HepG2 (cell line): ENCODE data around the gene TLDC2. TPM values are rescaled to one million over a fixed set of nuclear protein-coding genes. Genes with fewer than 3 reads are reported as not detected.

Experiments
- AGO1 ChIP-seq: fragments of 200-400 bp; formaldehyde crosslinking; IDR thresholded peaks from 2 replicates; pipeline ENCODE4 v1.6.1; 2017; ENCODE audit warnings: mild to moderate bottlenecking, low read depth, low read length, moderate library complexity; ENCODE audit not compliant: poor library complexity, severe bottlenecking
- CTCF ChIP-seq: sonication (generic); formaldehyde crosslinking; IDR thresholded peaks from 2 replicates; pipeline ENCODE4 v1.5.0; 2020; ENCODE audit warnings: mild to moderate bottlenecking, missing genetic modification reagents, moderate library complexity
- FIP1L1 ChIP-seq: fragments of 200-400 bp; formaldehyde crosslinking; IDR thresholded peaks from 2 replicates; pipeline ENCODE4 v1.6.1; 2018; ENCODE audit warnings: low read depth, mild to moderate bottlenecking, low read length, moderate library complexity, borderline replicate concordance; ENCODE audit not compliant: insufficient read depth
- GMEB2 ChIP-seq: IDR thresholded peaks from 2 replicates; pipeline ENCODE4 v1.6.1; 2016; ENCODE audit warnings: missing biosample characterization, missing genetic modification reagents, low read depth
- KAT8 ChIP-seq: IDR thresholded peaks from 2 replicates; pipeline ENCODE4 v1.6.1; 2016; ENCODE audit warnings: missing genetic modification reagents, missing compliant biosample characterization
- RERE ChIP-seq: IDR thresholded peaks from 2 replicates; pipeline ENCODE4 v1.6.1; 2016; ENCODE audit warnings: low read depth, missing genetic modification reagents, missing compliant biosample characterization
- ZBTB33 ChIP-seq: sonication (generic); formaldehyde crosslinking; IDR thresholded peaks from 2 replicates; pipeline ENCODE4 v1.4.0; 2020; ENCODE audit warnings: missing genetic modification reagents
- ZNF224 ChIP-seq: sonication (generic); formaldehyde crosslinking; IDR thresholded peaks from 2 replicates; pipeline ENCODE4 v1.5.0; 2020; ENCODE audit warnings: mild to moderate bottlenecking, missing genetic modification reagents
- ZNF704 ChIP-seq: sonication (generic); formaldehyde crosslinking; IDR thresholded peaks from 2 replicates; pipeline ENCODE4 v1.8.1; 2023; ENCODE audit warnings: mild to moderate bottlenecking, inconsistent platforms, moderate library complexity, missing genetic modification reagents, borderline replicate concordance
- ZNF883 ChIP-seq: sonication (generic); formaldehyde crosslinking; IDR thresholded peaks from 2 replicates; pipeline ENCODE4 v1.5.1; 2020; ENCODE audit warnings: mild to moderate bottlenecking, missing genetic modification reagents; ENCODE audit errors: not compliant biosample characterization
- polyA plus RNA-seq, 8 experiments: library from polyadenylated mRNA; depleted of rRNA in 3 of 8; stranded (reverse) in 7 of 8; unstranded in 1 of 8; fragments of >200 nt; fragmentation: Illumina TruSeq in 4 of 8; extraction: Trizol in 4 of 8; gene quantifications; 2 replicates each; pipeline versions ENCODE4 v1.2.1 to v1.2.3, GENCODE V29; 2011 to 2016; ENCODE audit warnings: low read depth in 4 of 8, missing spikeins in 1 of 8, mixed read lengths in 1 of 8; ENCODE audit not compliant: insufficient read depth in 1 of 8
- total RNA-seq, 5 experiments: library from RNA; depleted of rRNA; stranded (reverse); fragments of >200 nt; fragmentation: Illumina TruSeq; extraction: Trizol; gene quantifications; 2 replicates each; pipeline ENCODE4 v1.2.3, GENCODE V29; 2016; ENCODE audit warnings: low read depth in 1 of 5

TLDC2 gene
- total and polyA plus RNA-seq, 2 of the 13 experiments (the other 11 are each of a cell fraction or from before 2014, with no cell fraction given) = 1.5 to 1.6 TPM

- TF ChIP-seq ZBTB33 (CRISPR knock-in tag) = peak; percentile 10; the same call in 1 of the 2 replicates
- TF ChIP-seq KAT8 (CRISPR knock-in tag) = 0 out of 2 replicates have a peak, but pooled peaks have one; percentile 5
- 0 out of 2 replicates have a peak, but pooled peaks have one; percentile 44 for TF ChIP-seq RERE
- TF ChIP-seq ZNF883 (CRISPR knock-in tag) = no peak
- no peak for TF ChIP-seq GMEB2 (CRISPR knock-in tag)
- TF ChIP-seq CTCF = peak; percentile 15; the same call in 1 of the 2 replicates
- no peak for TF ChIP-seq AGO1
- TF ChIP-seq ZNF224 (CRISPR knock-in tag) = no peak
- TF ChIP-seq FIP1L1 = no peak
- TF ChIP-seq ZNF704 (CRISPR knock-in tag) = peak; percentile 41; the same call in 1 of the 2 replicates
Measured at GRCh38 chr20:36871640-36872570, 4.0 kb upstream of the TLDC2 start (continued).
